Caco-2 (cell line): ENCODE data around the gene PPP1R13B. TPM values are rescaled to one million over a fixed set of nuclear protein-coding genes. Genes with fewer than 3 reads are reported as not detected.

Experiments
- BruUV-seq: library from RNA; stranded (reverse); fragments of 400-500 nt; replicated peaks from 2 replicates; lab custom pipeline; 2021; lab: Mats Ljungman, UMichigan
- CTCF ChIA-PET: fragments of 300-600 bp; sonication (Branson Sonifier 250); formaldehyde crosslinking; loops from one replicate; lab custom pipeline; 2022; ENCODE audit warnings: antibody characterized with exemption; lab: Charles Lee
- POLR2A ChIA-PET: fragments of 300-600 bp; sonication (Branson Sonifier 250); formaldehyde crosslinking; loops from one replicate; lab custom pipeline; 2022; ENCODE audit warnings: antibody characterized with exemption; lab: Charles Lee
- DNase-seq, 2 experiments: peaks; one replicate each; pipeline versions ENCODE4 v3.0.0 to v3.0.0-alpha.2; 2020 to 2022
- H3K27me3 ChIP-seq: replicated peaks from 2 replicates; pipeline ENCODE4 v1.6.0; 2011; ENCODE audit warnings: low read length; ENCODE audit not compliant: control insufficient read depth, insufficient read depth
- H3K36me3 ChIP-seq: 2 replicates; pipeline ENCODE4 v1.5.1; 2011; ENCODE audit warnings: low read length; ENCODE audit not compliant: control insufficient read depth, insufficient read depth
- H3K4me1 ChIP-seq: fragments of 250-450 bp; sonication (Bioruptor Pico); 2 replicates; pipeline ENCODE4 v1.5.1; 2020; ENCODE audit warnings: mild to moderate bottlenecking
- H3K4me3 ChIP-seq: 2 replicates; pipeline ENCODE4 v1.5.1; 2011; ENCODE audit warnings: low read depth, mild to moderate bottlenecking, control low read depth, low read length
- H3K9me3 ChIP-seq: fragments of 250-450 bp; sonication (Bioruptor Pico); 2 replicates; pipeline ENCODE4 v1.5.1; 2020; ENCODE audit warnings: mild to moderate bottlenecking, moderate library complexity
- H3K27ac Mint-ChIP-seq: one replicate; pipeline ENCODE4 v1.8.0; 2022; ENCODE audit warnings: mixed read lengths; ENCODE audit not compliant: unreplicated experiment
- H3K27me3 Mint-ChIP-seq: one replicate; pipeline ENCODE4 v1.8.0; 2022; ENCODE audit warnings: mixed read lengths; ENCODE audit not compliant: insufficient read depth, unreplicated experiment
- H3K36me3 Mint-ChIP-seq: one replicate; pipeline ENCODE4 v1.8.0; 2022; ENCODE audit warnings: mild to moderate bottlenecking, mixed read lengths; ENCODE audit not compliant: insufficient read depth, unreplicated experiment
- H3K4me1 Mint-ChIP-seq: one replicate; pipeline ENCODE4 v1.8.0; 2022; ENCODE audit warnings: low read depth, mixed read lengths; ENCODE audit not compliant: unreplicated experiment
- H3K4me3 Mint-ChIP-seq: one replicate; pipeline ENCODE4 v1.8.0; 2022; ENCODE audit warnings: mild to moderate bottlenecking, moderate library complexity, mixed read lengths; ENCODE audit not compliant: unreplicated experiment
- H3K9me3 Mint-ChIP-seq: one replicate; pipeline ENCODE4 v1.8.0; 2022; ENCODE audit warnings: mixed read lengths; ENCODE audit not compliant: unreplicated experiment
- CTCF ChIP-seq, 2 experiments: fragments of 200-600 bp in 1 of 2; IDR thresholded peaks; 1 replicate in 1 of 2; 2 replicates in 1 of 2; pipeline versions ENCODE4 v1.5.1 to v1.8.0; 2011 to 2022; ENCODE audit warnings: antibody characterized with exemption in 1 of 2, control low read depth in 1 of 2, inconsistent platforms in 1 of 2, low read depth in 1 of 2, low read length in 1 of 2, mild to moderate bottlenecking in 1 of 2, moderate library complexity in 1 of 2; ENCODE audit not compliant: insufficient read depth in 1 of 2, severe bottlenecking in 1 of 2, unreplicated experiment in 1 of 2
- intact Hi-C: fragments of 100-400 bp; cut with micrococcal nuclease; formaldehyde crosslinking; loops from one replicate; pipeline ENCODE4 v1.10.0; 2022; ENCODE audit not compliant: unreplicated experiment
- total RNA-seq: library from RNA; stranded (reverse); gene quantifications from 2 replicates; pipeline ENCODE4 v1.2.3, GENCODE V29; 2022

PPP1R13B gene
- total RNA-seq, 1 experiment from 2014 or later = 15.8 TPM

DNA sequence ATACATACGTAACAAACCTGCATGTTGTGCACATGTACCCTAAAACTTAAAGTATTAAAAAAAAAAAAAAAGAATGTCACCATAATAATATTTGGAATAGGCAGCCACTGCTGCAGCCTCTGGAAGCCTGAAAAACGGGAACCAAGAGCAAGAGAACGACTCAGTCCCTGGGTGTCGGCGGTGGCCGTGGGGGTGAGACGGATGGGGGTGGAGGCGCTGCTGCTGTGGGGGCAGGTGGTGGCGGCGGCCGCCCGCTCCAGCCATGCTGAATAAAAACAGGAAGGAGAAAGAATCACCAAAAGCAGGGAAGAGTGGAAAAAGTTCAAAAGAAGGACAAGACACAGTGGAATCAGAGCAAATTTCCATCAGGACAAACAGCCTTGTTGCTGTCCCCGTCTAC lies 84.8 kb downstream of the PPP1R13B start:
- no peaks in the 10 kb centered on the region for H3K9me3 ChIP-seq
- Mint-ChIP-seq H3K9me3 (no peaks in the 10 kb centered on the region), H3K4me3 (no peak overlapping the region), H3K27ac (no peak overlapping the region), H3K36me3 (peaks cover 13% of the 10 kb centered on the region), H3K27me3 (no peaks in the 10 kb centered on the region), H3K4me1 (peaks cover 8% of the 10 kb centered on the region)
- H3K4me3 ChIP-seq = no peak overlapping the region
- no peak for DNase-seq
- no peaks in the 10 kb centered on the region for H3K27me3 ChIP-seq
- intact Hi-C loops = no loop called here
- no TSS peak for BruUV-seq
- H3K36me3 ChIP-seq = no peaks in the 10 kb centered on the region
- POLR2A ChIA-PET = no interaction called here
- CTCF ChIA-PET = no interaction called here
- no peak for TF ChIP-seq CTCF (IDR thresholded peaks at IDR 0.05; ENCODE audit: insufficient read depth in 1 of 2, low read depth in 1 of 2, low read length in 1 of 2, severe bottlenecking in 1 of 2, unreplicated experiment in 1 of 2)
- H3K4me1 ChIP-seq = no peaks in the 10 kb centered on the region

GRCh38 chr14:103762036-103762435 lies 85.3 kb downstream of the PPP1R13B start:
- CTCF ChIA-PET = no interaction called here
- POLR2A ChIA-PET = no interaction called here

DNA sequence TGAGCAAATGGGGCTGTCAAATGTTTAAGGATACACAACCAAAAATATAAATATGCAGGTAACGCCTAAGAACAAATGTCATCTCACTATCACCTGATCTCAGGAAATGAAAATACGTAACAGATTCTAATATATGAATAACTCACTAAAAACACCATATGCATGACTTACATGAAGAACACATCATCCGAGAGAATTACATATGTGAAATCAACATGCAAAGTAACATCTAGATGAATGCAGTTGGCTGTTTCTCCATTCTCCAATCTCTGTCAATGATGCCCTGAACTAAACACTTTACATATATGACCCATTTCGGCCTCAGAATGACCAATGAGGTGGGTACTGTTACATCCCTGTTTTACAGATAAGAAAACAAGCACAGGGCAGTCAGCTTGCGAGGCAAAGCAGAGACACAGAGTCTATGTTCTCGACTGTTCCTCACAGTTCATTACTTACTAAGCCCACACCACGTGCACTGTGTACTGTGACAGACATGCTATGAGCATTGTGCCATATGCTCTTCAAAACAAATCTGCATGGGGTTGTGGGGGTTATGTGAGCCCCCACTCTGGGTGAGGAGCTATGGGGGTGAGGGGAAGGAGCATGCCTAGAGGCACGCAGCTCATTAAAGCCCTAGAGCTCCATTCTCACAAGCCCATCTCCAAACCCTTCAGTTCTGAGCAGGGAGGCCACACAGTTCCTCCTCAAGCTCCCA lies 89.2 kb downstream of the PPP1R13B start:
- Histone ChIP-seq H3K4me3 (no peak overlapping the region), H3K9me3 (no peaks in the 10 kb centered on the region), H3K27me3 (no peaks in the 10 kb centered on the region), H3K4me1 (no peaks in the 10 kb centered on the region), H3K36me3 (no peaks in the 10 kb centered on the region)
- no peaks in the 10 kb centered on the region for H3K27me3 Mint-ChIP-seq
- POLR2A ChIA-PET = no interaction called here
- no peaks in the 10 kb centered on the region for H3K9me3 Mint-ChIP-seq
- no TSS peak for BruUV-seq
- CTCF ChIA-PET = no interaction called here
- no peak for DNase-seq
- no peaks in the 10 kb centered on the region for H3K36me3 Mint-ChIP-seq
- intact Hi-C loops = no loop called here
- no peaks in the 10 kb centered on the region for H3K4me1 Mint-ChIP-seq
- no peak overlapping the region for H3K4me3 Mint-ChIP-seq
- no peak overlapping the region for H3K27ac Mint-ChIP-seq
- TF ChIP-seq CTCF (IDR thresholded peaks at IDR 0.05; ENCODE audit: insufficient read depth in 1 of 2, low read depth in 1 of 2, low read length in 1 of 2, severe bottlenecking in 1 of 2, unreplicated experiment in 1 of 2) = no peak

More at GRCh38 chr14:103762036-103762435, 85.3 kb downstream of the PPP1R13B start:
- Histone ChIP-seq H3K27me3 (no peaks in the 10 kb centered on the region), H3K4me3 (no peak overlapping the region), H3K4me1 (no peaks in the 10 kb centered on the region), H3K9me3 (no peaks in the 10 kb centered on the region), H3K36me3 (no peaks in the 10 kb centered on the region)
- no peaks in the 10 kb centered on the region for H3K27me3 Mint-ChIP-seq
- peaks cover 4% of the 10 kb centered on the region for H3K4me1 Mint-ChIP-seq
- H3K4me3 Mint-ChIP-seq = no peak overlapping the region
- DNase-seq = no peak
- H3K27ac Mint-ChIP-seq = no peak overlapping the region
- H3K36me3 Mint-ChIP-seq = peaks cover 13% of the 10 kb centered on the region
- TF ChIP-seq CTCF (IDR thresholded peaks at IDR 0.05; ENCODE audit: insufficient read depth in 1 of 2, low read depth in 1 of 2, low read length in 1 of 2, severe bottlenecking in 1 of 2, unreplicated experiment in 1 of 2) = no peak
- intact Hi-C loops = no loop called here
- BruUV-seq = no TSS peak
- H3K9me3 Mint-ChIP-seq = no peaks in the 10 kb centered on the region
